GM18868 (cell line): Measurements from ENCODE around the gene TOGARAM2.

ENCODE experiments used
- ATAC-seq: cut with Tn5 transposase; IDR thresholded peaks from one replicate; pipeline ENCODE4 v1.9.1; 2021; ENCODE audit warnings: mild to moderate bottlenecking, moderate library complexity; ENCODE audit not compliant: unreplicated experiment

Gene TOGARAM2

GRCh38 chr2:29016504-29016903 is 35.4 kb downstream of the TOGARAM2 start:
- no peak for ATAC-seq

- ATAC-seq: no peak
Observed at GRCh38 chr2:29017716-29018435, 36.8 kb downstream of the TOGARAM2 start.

- ATAC-seq: no peak
Observed at GRCh38 chr2:29021886-29022285, 40.8 kb downstream of the TOGARAM2 start.

- ATAC-seq: no peak
Observed at GRCh38 chr2:29022679-29023078, 41.6 kb downstream of the TOGARAM2 start.

- no peak for ATAC-seq
Observed at GRCh38 chr2:29023188-29023587, 42.1 kb downstream of the TOGARAM2 start.

GRCh38 chr2:29024882-29025430 is 43.9 kb downstream of the TOGARAM2 start:
- ATAC-seq: no peak

- no peak for ATAC-seq
Observed at GRCh38 chr2:29025711-29026110, 44.6 kb downstream of the TOGARAM2 start.

GRCh38 chr2:29031046-29031445 is 49.9 kb downstream of the TOGARAM2 start:
- ATAC-seq: no peak

- no peak for ATAC-seq
Observed at GRCh38 chr2:29032189-29032588, 51.1 kb downstream of the TOGARAM2 start.

- ATAC-seq: no peak
Observed at GRCh38 chr2:29033172-29033571, 52.1 kb downstream of the TOGARAM2 start.

- ATAC-seq: no peak
Observed at GRCh38 chr2:29033656-29034055, 52.6 kb downstream of the TOGARAM2 start.

- no peak for ATAC-seq
Observed at GRCh38 chr2:29035016-29035745, 54.1 kb downstream of the TOGARAM2 start.

GRCh38 chr2:29039718-29040480 is 58.8 kb downstream of the TOGARAM2 start:
- no peak for ATAC-seq

- ATAC-seq: no peak
Observed at GRCh38 chr2:29040552-29040951, 59.5 kb downstream of the TOGARAM2 start.

GRCh38 chr2:29041161-29041660 is 60.1 kb downstream of the TOGARAM2 start:
- no peak for ATAC-seq

GRCh38 chr2:29042561-29043075 is 61.5 kb downstream of the TOGARAM2 start:
- no peak for ATAC-seq

GRCh38 chr2:29044459-29044858 is 63.4 kb downstream of the TOGARAM2 start:
- ATAC-seq: no peak

- no peak for ATAC-seq
Observed at GRCh38 chr2:29046321-29046720, 65.2 kb downstream of the TOGARAM2 start.

GRCh38 chr2:29047083-29047845 is 66.2 kb downstream of the TOGARAM2 start:
- no peak for ATAC-seq

- no peak for ATAC-seq
Observed at GRCh38 chr2:29050591-29050990, 69.5 kb downstream of the TOGARAM2 start.
